ENCODE results near the gene CDIPT.
A peak's percentile ranks its signal among the peaks of the same experiment; 100 is the strongest.
"Not testable (repeated sequence)": the region's sequence is repeated elsewhere in the genome, so short reads cannot be mapped to it uniquely, and the experiment has no call there.

CDIPT gene

GRCh38 chr16:29862884-29863668, at the start of gene CDIPT:
Gene CDIPT, minus strand, starts transcription at chr16:29863226. Its CDS starts 369 bp downstream, at chr16:29862857.
- no peaks in the 10 kb centered on the region for H3K9me3 Mint-ChIP-seq
- peak within 1 kb of the TSS; percentile 100 for H3K27ac Mint-ChIP-seq
- H3K36me3 Mint-ChIP-seq (ENCODE audit: low read depth), result peaks cover 36% of the 10 kb centered on the region
- peaks cover 23% of the 10 kb centered on the region for H3K4me1 Mint-ChIP-seq (ENCODE audit: low read depth)
- no peaks in the 10 kb centered on the region for H3K27me3 Mint-ChIP-seq
- H3K4me3 Mint-ChIP-seq, result peak within 1 kb of the TSS; percentile 88
- DNase-seq, result peak; percentile 93

GRCh38 chr16:29912087-29912486, 49.1 kb upstream of the CDIPT start:
- Mint-ChIP-seq H3K36me3 (ENCODE audit: low read depth) (peaks cover 69% of the 10 kb centered on the region), H3K27me3 (no peaks in the 10 kb centered on the region), H3K4me3 (no peak overlapping the region), H3K27ac (no peak overlapping the region), H3K9me3 (no peaks in the 10 kb centered on the region), H3K4me1 (ENCODE audit: low read depth) (peaks cover 9% of the 10 kb centered on the region)
- DNase-seq, result no peak

- H3K4me3 Mint-ChIP-seq, result no peak overlapping the region
- peaks cover 66% of the 10 kb centered on the region for H3K36me3 Mint-ChIP-seq (ENCODE audit: low read depth)
- no peaks in the 10 kb centered on the region for H3K9me3 Mint-ChIP-seq
- peaks cover 8% of the 10 kb centered on the region for H3K4me1 Mint-ChIP-seq (ENCODE audit: low read depth)
- no peak overlapping the region for H3K27ac Mint-ChIP-seq
- no peak for DNase-seq
- no peaks in the 10 kb centered on the region for H3K27me3 Mint-ChIP-seq
Measured at GRCh38 chr16:29911676-29912010, 48.6 kb upstream of the CDIPT start.

GRCh38 chr16:29910819-29911675, 48.0 kb upstream of the CDIPT start:
- Mint-ChIP-seq H3K27me3 (no peaks in the 10 kb centered on the region), H3K9me3 (no peaks in the 10 kb centered on the region), H3K4me3 (no peak overlapping the region), H3K27ac (no peak overlapping the region), H3K36me3 (ENCODE audit: low read depth) (peaks cover 65% of the 10 kb centered on the region), H3K4me1 (ENCODE audit: low read depth) (peaks cover 5% of the 10 kb centered on the region)
- no peak for DNase-seq

GRCh38 chr16:29909851-29910250, 46.8 kb upstream of the CDIPT start:
- not testable (repeated sequence) for H3K4me3 Mint-ChIP-seq; DNase-seq; H3K27ac Mint-ChIP-seq; H3K4me1 Mint-ChIP-seq (ENCODE audit: low read depth); H3K9me3 Mint-ChIP-seq; H3K27me3 Mint-ChIP-seq
- H3K36me3 Mint-ChIP-seq (ENCODE audit: low read depth), result peaks cover 60% of the 10 kb centered on the region

- H3K36me3 Mint-ChIP-seq (ENCODE audit: low read depth), result peaks cover 55% of the 10 kb centered on the region
- H3K4me3 Mint-ChIP-seq, result no peak overlapping the region
- no peaks in the 10 kb centered on the region for H3K9me3 Mint-ChIP-seq
- no peaks in the 10 kb centered on the region for H3K27me3 Mint-ChIP-seq
- DNase-seq, result no peak
- H3K27ac Mint-ChIP-seq, result no peak overlapping the region
- H3K4me1 Mint-ChIP-seq (ENCODE audit: low read depth), result no peaks in the 10 kb centered on the region
Measured at GRCh38 chr16:29909391-29909790, 46.4 kb upstream of the CDIPT start.

GRCh38 chr16:29908719-29909220, 45.7 kb upstream of the CDIPT start:
- Mint-ChIP-seq H3K4me3 (no peak overlapping the region), H3K36me3 (ENCODE audit: low read depth) (peaks cover 49% of the 10 kb centered on the region), H3K4me1 (ENCODE audit: low read depth) (no peaks in the 10 kb centered on the region), H3K27me3 (no peaks in the 10 kb centered on the region), H3K9me3 (no peaks in the 10 kb centered on the region), H3K27ac (no peak overlapping the region)
- DNase-seq, result no peak

GRCh38 chr16:29907973-29908372, 44.9 kb upstream of the CDIPT start:
- Mint-ChIP-seq H3K36me3 (ENCODE audit: low read depth) (peaks cover 41% of the 10 kb centered on the region), H3K27me3 (no peaks in the 10 kb centered on the region), H3K4me1 (ENCODE audit: low read depth) (peaks cover 5% of the 10 kb centered on the region), H3K4me3 (no peak overlapping the region), H3K9me3 (no peaks in the 10 kb centered on the region), H3K27ac (no peak overlapping the region)
- no peak for DNase-seq

- Mint-ChIP-seq H3K27me3 (no peaks in the 10 kb centered on the region), H3K4me3 (no peak overlapping the region), H3K36me3 (ENCODE audit: low read depth) (peaks cover 34% of the 10 kb centered on the region), H3K9me3 (no peaks in the 10 kb centered on the region), H3K4me1 (ENCODE audit: low read depth) (peaks cover 7% of the 10 kb centered on the region), H3K27ac (no peak overlapping the region)
- no peak for DNase-seq
Measured at GRCh38 chr16:29906520-29907244, 43.7 kb upstream of the CDIPT start.

- no peak for DNase-seq
- Mint-ChIP-seq H3K36me3 (ENCODE audit: low read depth) (peaks cover 26% of the 10 kb centered on the region), H3K27me3 (no peaks in the 10 kb centered on the region), H3K9me3 (no peaks in the 10 kb centered on the region), H3K4me1 (ENCODE audit: low read depth) (peaks cover 9% of the 10 kb centered on the region), H3K4me3 (no peak overlapping the region), H3K27ac (no peak overlapping the region)
Measured at GRCh38 chr16:29905668-29906067, 42.6 kb upstream of the CDIPT start.

GRCh38 chr16:29904947-29905346, 41.9 kb upstream of the CDIPT start:
- H3K27ac Mint-ChIP-seq, result no peak overlapping the region
- H3K4me1 Mint-ChIP-seq (ENCODE audit: low read depth), result peaks cover 13% of the 10 kb centered on the region
- no peak overlapping the region for H3K4me3 Mint-ChIP-seq
- no peak for DNase-seq
- H3K9me3 Mint-ChIP-seq, result no peaks in the 10 kb centered on the region
- H3K36me3 Mint-ChIP-seq (ENCODE audit: low read depth), result peaks cover 25% of the 10 kb centered on the region
- no peaks in the 10 kb centered on the region for H3K27me3 Mint-ChIP-seq

GRCh38 chr16:29903590-29903989, 40.6 kb upstream of the CDIPT start:
- no peak for DNase-seq
- Mint-ChIP-seq H3K4me3 (no peak overlapping the region), H3K4me1 (ENCODE audit: low read depth) (peaks cover 15% of the 10 kb centered on the region), H3K9me3 (no peaks in the 10 kb centered on the region), H3K27me3 (peaks cover 6% of the 10 kb centered on the region), H3K27ac (no peak overlapping the region), H3K36me3 (ENCODE audit: low read depth) (peaks cover 17% of the 10 kb centered on the region)

- H3K4me1 Mint-ChIP-seq (ENCODE audit: low read depth), result peaks cover 17% of the 10 kb centered on the region
- H3K27ac Mint-ChIP-seq, result no peak overlapping the region
- H3K27me3 Mint-ChIP-seq, result peaks cover 22% of the 10 kb centered on the region
- DNase-seq, result no peak
- H3K36me3 Mint-ChIP-seq (ENCODE audit: low read depth), result peaks cover 7% of the 10 kb centered on the region
- H3K9me3 Mint-ChIP-seq, result no peaks in the 10 kb centered on the region
- H3K4me3 Mint-ChIP-seq, result peak overlapping the region; percentile 26
Measured at GRCh38 chr16:29901607-29901945, 38.5 kb upstream of the CDIPT start.

GRCh38 chr16:29900888-29901606, 38.0 kb upstream of the CDIPT start:
- DNase-seq, result no peak
- Mint-ChIP-seq H3K27ac (peak overlapping the region; percentile 75), H3K4me1 (ENCODE audit: low read depth) (peaks cover 17% of the 10 kb centered on the region), H3K9me3 (no peaks in the 10 kb centered on the region), H3K27me3 (peaks cover 25% of the 10 kb centered on the region), H3K4me3 (peak overlapping the region; percentile 84), H3K36me3 (ENCODE audit: low read depth) (peaks cover 4% of the 10 kb centered on the region)

Data from activated T-cell treated with anti-CD3 and anti-CD28 coated beads, Interleukin-2, amount 50 U/mL, for 24 hours (primary cell).